Frontal cortex (tissue), 4 donors: ENCODE data around the gene BTN1A1. TPM values are rescaled to one million over a fixed set of nuclear protein-coding genes. Genes with fewer than 3 reads are reported as not detected.
"Not testable (repeated sequence)": the region's sequence is repeated elsewhere in the genome, so short reads cannot be mapped to it uniquely, and the experiment has no call there.

Experiments
- DNase-seq, 2 donors: peaks; one replicate each; pipeline ENCODE4 v3.0.0; 2012; ENCODE audit warnings: low spot score in 2 of 2
- FAIRE-seq: peaks from 2 replicates; lab custom pipeline; 2012; peaks lifted over from hg19 to GRCh38; lab: Jason Lieb, UNC
- total RNA-seq: library from RNA; depleted of rRNA; stranded (reverse); fragments of >200 nt; gene quantifications from one replicate; pipeline ENCODE4 v1.2.3, GENCODE V29; 2014
- donor health status: control.
- donor health status: control.
- donor health status: control.

Gene BTN1A1
- total RNA-seq, 1 donor from 2014 or later = not detected

- DNase-seq (no peak), FAIRE-seq (no peak)
These were observed 34.8 kb downstream of the BTN1A1 start for GRCh38 chr6:26534681-26535465.

- FAIRE-seq = no peak
These were observed 36.6 kb downstream of the BTN1A1 start for GRCh38 chr6:26536571-26537159.

GRCh38 chr6:26537160-26537845 lies 37.2 kb downstream of the BTN1A1 start:
- no peak for FAIRE-seq
- DNase-seq = peak in 1 of 2 donors; percentile 62

More at GRCh38 chr6:26536571-26537159, 36.6 kb downstream of the BTN1A1 start:
- DNase-seq = no peak

GRCh38 chr6:26537846-26538571 lies 37.9 kb downstream of the BTN1A1 start, which contains the start of gene HMGN4:
TSS of gene HMGN4 (plus strand) at chr6:26538366. CDS start at chr6:26545207, 6,841 bp downstream.
- DNase-seq (peak; percentile 68 to 78), FAIRE-seq (no peak)

- DNase-seq = no peak
- FAIRE-seq = no peak
These were observed 38.4 kb downstream of the BTN1A1 start for GRCh38 chr6:26538572-26538902.

GRCh38 chr6:26539071-26539615 lies 39.0 kb downstream of the BTN1A1 start:
- no peak for DNase-seq

GRCh38 chr6:26541579-26541978 lies 41.5 kb downstream of the BTN1A1 start:
- FAIRE-seq (no peak), DNase-seq (no peak)

More at GRCh38 chr6:26539071-26539615, 39.0 kb downstream of the BTN1A1 start:
- FAIRE-seq = no peak

- DNase-seq (no peak), FAIRE-seq (no peak)
These were observed 43.9 kb downstream of the BTN1A1 start for GRCh38 chr6:26543953-26544352.

- no peak for FAIRE-seq
These were observed 44.4 kb downstream of the BTN1A1 start for GRCh38 chr6:26544473-26544872.

GRCh38 chr6:26545627-26546026 lies 45.5 kb downstream of the BTN1A1 start:
- DNase-seq = no peak
- no peak for FAIRE-seq

More at GRCh38 chr6:26544473-26544872, 44.4 kb downstream of the BTN1A1 start:
- no peak for DNase-seq

GRCh38 chr6:26547363-26547762 lies 47.3 kb downstream of the BTN1A1 start:
- not testable (repeated sequence) for DNase-seq, FAIRE-seq

- FAIRE-seq (no peak), DNase-seq (peak in 1 of 2 donors; percentile 47)
These were observed 50.3 kb downstream of the BTN1A1 start for GRCh38 chr6:26550250-26550993.

GRCh38 chr6:26552205-26552604 lies 52.1 kb downstream of the BTN1A1 start:
- DNase-seq = no peak
- FAIRE-seq = no peak

- FAIRE-seq (no peak), DNase-seq (no peak)
These were observed 52.6 kb downstream of the BTN1A1 start for GRCh38 chr6:26552640-26553188.

GRCh38 chr6:26553264-26553634 lies 53.1 kb downstream of the BTN1A1 start:
- no peak for FAIRE-seq

GRCh38 chr6:26553635-26554446 lies 53.7 kb downstream of the BTN1A1 start:
- DNase-seq (peak in 1 of 2 donors; percentile 48), FAIRE-seq (no peak)

More at GRCh38 chr6:26553264-26553634, 53.1 kb downstream of the BTN1A1 start:
- DNase-seq = peak; percentile 65 to 76

GRCh38 chr6:26554447-26554696 lies 54.3 kb downstream of the BTN1A1 start:
- no peak for FAIRE-seq
- no peak for DNase-seq
